ENCODE results near the gene R3HDML. TPM values are rescaled to one million over a fixed set of nuclear protein-coding genes. Genes with fewer than 3 reads are reported as not detected.

R3HDML gene, protein sequence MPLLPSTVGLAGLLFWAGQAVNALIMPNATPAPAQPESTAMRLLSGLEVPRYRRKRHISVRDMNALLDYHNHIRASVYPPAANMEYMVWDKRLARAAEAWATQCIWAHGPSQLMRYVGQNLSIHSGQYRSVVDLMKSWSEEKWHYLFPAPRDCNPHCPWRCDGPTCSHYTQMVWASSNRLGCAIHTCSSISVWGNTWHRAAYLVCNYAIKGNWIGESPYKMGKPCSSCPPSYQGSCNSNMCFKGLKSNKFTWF
- not detected in 2 replicates for total RNA-seq

DNA sequence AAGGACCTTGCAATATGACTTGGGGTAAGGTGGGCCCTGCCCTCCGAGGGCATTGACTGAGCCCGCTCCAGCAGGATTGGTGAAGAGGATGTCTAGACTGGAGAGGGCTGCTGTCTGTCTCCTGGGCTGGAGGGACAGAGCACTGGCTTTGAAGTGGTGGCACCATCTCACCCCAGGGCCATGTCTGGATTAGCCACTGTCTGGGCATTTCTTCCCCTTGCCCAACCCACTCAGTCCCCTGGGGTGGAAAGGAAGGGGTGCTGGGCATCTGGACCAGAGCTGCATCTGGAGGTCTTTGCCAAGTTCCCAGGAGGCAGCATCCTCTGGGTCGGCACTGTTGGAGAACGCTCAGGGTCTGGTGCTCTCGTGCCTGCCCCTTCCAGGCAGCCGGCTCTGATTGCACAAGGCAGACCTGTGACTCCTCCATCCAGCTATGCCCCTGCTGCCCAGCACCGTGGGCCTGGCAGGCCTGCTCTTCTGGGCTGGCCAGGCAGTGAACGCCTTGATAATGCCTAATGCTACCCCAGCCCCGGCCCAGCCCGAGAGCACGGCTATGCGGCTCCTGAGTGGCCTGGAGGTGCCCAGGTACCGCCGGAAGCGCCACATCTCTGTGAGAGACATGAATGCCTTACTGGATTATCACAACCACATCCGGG is at the start of gene R3HDML:
R3HDML (plus strand) TSS at position 319 of the 656 bp plus-strand sequence; CDS start at position 434, 115 bp downstream.

DNA sequence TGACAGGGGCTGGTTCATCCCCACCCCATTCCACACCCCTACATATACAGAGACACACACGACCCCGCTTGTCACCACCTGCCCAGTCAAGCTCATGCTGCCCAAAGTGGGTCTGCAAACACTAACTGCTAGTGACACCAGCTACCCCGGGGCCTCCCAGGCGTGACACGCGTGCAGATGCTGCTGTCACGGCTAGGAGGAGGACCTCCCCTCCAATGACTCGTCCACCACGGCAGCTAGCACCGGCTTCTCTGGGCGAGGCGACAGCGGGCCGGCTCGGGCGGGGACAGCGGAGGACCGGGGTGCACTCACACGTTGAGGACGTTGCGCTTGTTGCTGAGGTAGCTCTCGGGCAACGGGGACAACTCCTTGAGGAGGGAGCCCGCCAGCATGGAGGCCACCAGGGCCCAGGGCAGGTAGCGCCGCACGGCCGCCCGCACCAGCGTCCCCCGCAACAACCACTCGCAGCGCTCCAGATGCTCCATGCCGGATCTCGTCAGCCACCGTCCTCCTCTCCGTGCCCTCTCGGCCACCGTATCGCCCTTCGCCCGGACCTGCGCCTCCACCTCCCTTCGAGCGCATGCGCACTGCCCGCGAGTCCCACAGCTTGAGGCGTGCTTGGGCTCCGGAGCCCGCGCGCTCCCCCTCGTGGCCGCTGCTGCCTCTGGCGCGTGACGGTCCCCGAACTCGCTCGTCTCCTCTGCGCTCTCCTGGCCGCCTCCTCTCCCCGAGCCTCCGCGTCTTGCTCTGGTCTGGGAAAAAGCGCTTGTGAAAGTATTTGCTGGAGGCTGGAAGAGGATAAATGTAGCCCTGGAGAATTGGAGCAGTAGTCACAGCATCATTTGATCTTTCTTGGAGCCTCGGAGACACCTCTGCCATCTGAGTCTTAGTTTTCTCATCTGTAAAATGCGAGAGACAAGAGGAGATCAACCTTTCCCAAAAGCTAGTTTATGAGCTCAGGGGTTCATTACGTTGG is 25.9 kb upstream of the R3HDML start, which contains the start of gene FITM2:
FITM2 (minus strand) TSS at position 539 of the 976 bp plus-strand sequence; CDS start at position 485, 54 bp downstream.

DNA sequence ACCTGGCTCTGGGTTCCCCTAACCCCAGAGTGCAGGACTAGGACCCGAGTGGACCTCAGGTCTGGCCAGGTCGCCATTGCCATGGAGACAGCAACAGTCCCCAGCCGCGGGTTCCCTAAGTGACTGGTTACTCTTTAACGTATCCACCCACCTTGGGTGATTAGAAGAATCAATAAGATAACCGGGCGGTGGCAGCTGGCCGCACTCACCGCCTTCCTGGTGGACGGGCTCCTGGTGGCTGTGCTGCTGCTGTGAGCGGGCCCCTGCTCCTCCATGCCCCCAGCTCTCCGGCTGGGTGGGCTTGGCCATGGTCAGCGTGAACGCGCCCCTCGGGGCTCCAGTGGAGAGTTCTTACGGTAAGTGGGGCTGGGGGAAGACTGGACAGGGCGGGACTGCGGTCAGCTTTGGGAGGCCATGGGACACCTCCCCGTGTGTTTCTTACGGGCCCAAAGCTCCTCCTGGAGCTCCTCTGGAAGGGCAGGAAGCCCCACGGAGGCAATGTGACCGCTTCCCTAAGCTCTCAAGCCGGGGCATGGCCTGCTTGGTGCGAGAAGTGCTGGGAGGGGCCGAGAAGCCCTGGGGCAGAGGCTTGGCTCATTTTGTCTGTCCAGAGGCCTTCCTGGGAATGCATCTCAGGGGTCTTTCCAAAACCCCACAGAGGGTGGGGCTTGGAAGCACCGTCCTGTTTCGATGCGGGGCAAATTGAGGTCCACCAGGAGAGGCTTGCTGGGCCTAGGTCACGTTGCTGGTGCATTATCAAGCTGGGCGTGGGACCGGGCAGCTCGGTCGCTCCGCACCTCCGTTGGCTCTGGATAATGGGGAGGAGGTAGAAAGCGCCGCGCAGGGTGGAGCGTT is 18.9 kb downstream of the R3HDML start, which contains the start of gene HNF4A:
HNF4A (plus strand) TSS at position 202 of the 855 bp plus-strand sequence; CDS start at position 308, 106 bp downstream.

Small RNA genes lying within 50 kb of the gene (small RNA-seq; reads per million reads assigned to genes)
- not detected for gene RF00019

Other genes with a start within 250 kb of the R3HDML start
- not detected in 2 replicates for gene JPH2, start 149.9 kb upstream of the R3HDML start, total RNA-seq
- gene OSER1, start 126.3 kb upstream of the R3HDML start, total RNA-seq = 35.0 and 39.3 TPM in 2 replicates
- not detected in 2 replicates for gene GDAP1L1, start 89.7 kb upstream of the R3HDML start, total RNA-seq
- 8.1 and 9.5 TPM in 2 replicates for gene FITM2, start 25.8 kb upstream of the R3HDML start, total RNA-seq
- gene HNF4A, start 18.7 kb downstream of the R3HDML start, total RNA-seq = not detected in 2 replicates
- 8.1 and 8.8 TPM in 2 replicates for gene TTPAL, start 138.8 kb downstream of the R3HDML start, total RNA-seq
- 91.9 and 110 TPM in 2 replicates for gene SERINC3, start 185.0 kb downstream of the R3HDML start, total RNA-seq
- gene PKIG, start 245.5 kb downstream of the R3HDML start, total RNA-seq = 205 and 244 TPM in 2 replicates

All from thoracic aorta endothelial cell (primary cell).